Astrocyte (in vitro differentiated cells and primary cell): ENCODE data around the gene IGSF22. TPM values are rescaled to one million over a fixed set of nuclear protein-coding genes. Genes with fewer than 3 reads are reported as not detected.
A peak's percentile ranks its signal among the peaks of the same experiment; 100 is the strongest.
"Not testable (repeated sequence)": the region's sequence is repeated elsewhere in the genome, so short reads cannot be mapped to it uniquely, and the experiment has no call there.

Source experiments
- DNase-seq: peaks from one replicate; pipeline ENCODE4 v3.0.0-alpha.2; 2010; ENCODE audit warnings: low read depth
- FAIRE-seq: peaks from 2 replicates; lab custom pipeline; 2011; peaks lifted over from hg19 to GRCh38; lab: Jason Lieb, UNC
- H2AFZ ChIP-seq: 2 replicates; pipeline ENCODE4 v1.6.0; 2012; ENCODE audit warnings: low read depth, low read length, inconsistent platforms
- H3K27ac ChIP-seq: 2 replicates; pipeline ENCODE4 v1.5.1; 2011; ENCODE audit warnings: low read depth, low read length, inconsistent platforms
- H3K27me3 ChIP-seq: 2 replicates; pipeline ENCODE4 v1.6.0; 2011; ENCODE audit warnings: low read length, inconsistent platforms; ENCODE audit not compliant: insufficient read depth
- H3K36me3 ChIP-seq: 2 replicates; pipeline ENCODE4 v1.5.1; 2011; ENCODE audit warnings: low read length, inconsistent platforms; ENCODE audit not compliant: insufficient read depth
- H3K4me1 ChIP-seq: 2 replicates; pipeline ENCODE4 v1.5.1; 2011; ENCODE audit warnings: low read length, inconsistent platforms; ENCODE audit not compliant: insufficient read depth
- H3K4me2 ChIP-seq: 2 replicates; pipeline ENCODE4 v1.6.0; 2012; ENCODE audit warnings: low read length, inconsistent platforms
- H3K4me3 ChIP-seq: 2 replicates; pipeline ENCODE4 v1.5.1; 2011; ENCODE audit warnings: low read depth, mild to moderate bottlenecking, low read length, inconsistent platforms; ENCODE audit not compliant: insufficient read depth
- H3K79me2 ChIP-seq: 2 replicates; pipeline ENCODE4 v1.6.0; 2012; ENCODE audit warnings: mild to moderate bottlenecking, low read length, inconsistent platforms; ENCODE audit not compliant: insufficient read depth
- H3K9ac ChIP-seq: 2 replicates; pipeline ENCODE4 v1.6.0; 2012; ENCODE audit warnings: mild to moderate bottlenecking, low read length, inconsistent platforms
- H3K9me3 ChIP-seq: 2 replicates; pipeline ENCODE4 v1.5.1; 2012; ENCODE audit warnings: low read depth, mild to moderate bottlenecking, low read length, inconsistent platforms; ENCODE audit not compliant: insufficient read depth
- H4K20me1 ChIP-seq: 2 replicates; pipeline ENCODE4 v1.6.0; 2012; ENCODE audit warnings: low read length, inconsistent platforms; ENCODE audit not compliant: insufficient read depth
- H3K27ac Mint-ChIP-seq: one replicate; pipeline ENCODE4 v1.8.0; 2021; ENCODE audit warnings: mild to moderate bottlenecking, mixed read lengths; ENCODE audit not compliant: unreplicated experiment
- H3K27me3 Mint-ChIP-seq: one replicate; pipeline ENCODE4 v1.8.0; 2021; ENCODE audit warnings: low read depth, mixed read lengths; ENCODE audit not compliant: unreplicated experiment
- H3K36me3 Mint-ChIP-seq: one replicate; pipeline ENCODE4 v1.8.0; 2021; ENCODE audit warnings: low read depth, mixed read lengths; ENCODE audit not compliant: unreplicated experiment
- H3K4me1 Mint-ChIP-seq: one replicate; pipeline ENCODE4 v1.8.0; 2021; ENCODE audit warnings: low read depth, mixed read lengths; ENCODE audit not compliant: unreplicated experiment
- H3K4me3 Mint-ChIP-seq: one replicate; pipeline ENCODE4 v1.8.0; 2021; ENCODE audit warnings: mild to moderate bottlenecking, moderate library complexity, mixed read lengths; ENCODE audit not compliant: unreplicated experiment
- H3K9me3 Mint-ChIP-seq: one replicate; pipeline ENCODE4 v1.8.0; 2021; ENCODE audit warnings: mild to moderate bottlenecking, mixed read lengths; ENCODE audit not compliant: unreplicated experiment
- EZH2 ChIP-seq: IDR thresholded peaks from 2 replicates; pipeline ENCODE4 v1.6.1; 2012; ENCODE audit warnings: mild to moderate bottlenecking, low read length, inconsistent platforms; ENCODE audit not compliant: insufficient read depth
- total RNA-seq: library from RNA; stranded (reverse); gene quantifications from 2 replicates; pipeline ENCODE4 v1.2.1, GENCODE V29; 2021
- TF ChIP-seq, protein P1 (sequence below): IDR thresholded peaks from 2 replicates; pipeline ENCODE4 v1.5.1; 2011; ENCODE audit warnings: low read depth, mild to moderate bottlenecking, inconsistent platforms, low read length, moderate library complexity; ENCODE audit not compliant: insufficient read depth

IGSF22 gene
- total RNA-seq, 1 donor from 2014 or later, result 0.05 TPM

DNA sequence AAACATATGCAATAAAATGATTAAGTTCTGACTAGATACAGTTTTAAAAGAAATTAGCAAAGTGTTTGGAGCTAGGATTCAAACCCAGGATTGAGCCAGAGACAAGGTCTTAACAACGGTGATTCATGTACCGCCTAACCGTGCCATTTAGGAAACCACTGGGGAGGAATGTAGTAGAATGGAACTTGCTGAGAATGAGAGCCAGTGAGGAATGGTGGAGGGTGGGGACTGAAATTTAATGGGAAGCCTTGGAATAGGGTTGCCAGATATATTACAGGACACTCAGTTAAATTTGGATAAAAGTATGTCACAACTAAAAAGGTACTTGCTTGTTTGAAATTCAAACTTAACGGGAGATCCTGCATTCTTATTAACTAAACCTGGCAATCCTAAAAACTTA is 57.9 kb downstream of the IGSF22 start:
- H3K36me3 Mint-ChIP-seq, result no peaks in the 10 kb centered on the region
- Histone ChIP-seq H3K4me2 (no peak overlapping the region), H3K4me1 (no peaks in the 10 kb centered on the region), H3K27ac (no peak overlapping the region), H3K9me3 (no peaks in the 10 kb centered on the region), H3K4me3 (no peak overlapping the region), H2AFZ (no peak overlapping the region), H3K36me3 (no peaks in the 10 kb centered on the region), H4K20me1 (no peaks in the 10 kb centered on the region), H3K9ac (no peak overlapping the region), H3K79me2 (no peaks in the 10 kb centered on the region), H3K27me3 (peaks cover 2% of the 10 kb centered on the region)
- DNase-seq, result no peak
- H3K4me3 Mint-ChIP-seq, result no peak overlapping the region
- no peak for TF ChIP-seq EZH2
- TF ChIP-seq, protein P1, sequence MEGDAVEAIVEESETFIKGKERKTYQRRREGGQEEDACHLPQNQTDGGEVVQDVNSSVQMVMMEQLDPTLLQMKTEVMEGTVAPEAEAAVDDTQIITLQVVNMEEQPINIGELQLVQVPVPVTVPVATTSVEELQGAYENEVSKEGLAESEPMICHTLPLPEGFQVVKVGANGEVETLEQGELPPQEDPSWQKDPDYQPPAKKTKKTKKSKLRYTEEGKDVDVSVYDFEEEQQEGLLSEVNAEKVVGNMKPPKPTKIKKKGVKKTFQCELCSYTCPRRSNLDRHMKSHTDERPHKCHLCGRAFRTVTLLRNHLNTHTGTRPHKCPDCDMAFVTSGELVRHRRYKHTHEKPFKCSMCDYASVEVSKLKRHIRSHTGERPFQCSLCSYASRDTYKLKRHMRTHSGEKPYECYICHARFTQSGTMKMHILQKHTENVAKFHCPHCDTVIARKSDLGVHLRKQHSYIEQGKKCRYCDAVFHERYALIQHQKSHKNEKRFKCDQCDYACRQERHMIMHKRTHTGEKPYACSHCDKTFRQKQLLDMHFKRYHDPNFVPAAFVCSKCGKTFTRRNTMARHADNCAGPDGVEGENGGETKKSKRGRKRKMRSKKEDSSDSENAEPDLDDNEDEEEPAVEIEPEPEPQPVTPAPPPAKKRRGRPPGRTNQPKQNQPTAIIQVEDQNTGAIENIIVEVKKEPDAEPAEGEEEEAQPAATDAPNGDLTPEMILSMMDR, result no peak
- peaks cover 2% of the 10 kb centered on the region for H3K27me3 Mint-ChIP-seq
- no peaks in the 10 kb centered on the region for H3K9me3 Mint-ChIP-seq
- peak overlapping the region; percentile 69 for H3K27ac Mint-ChIP-seq
- H3K4me1 Mint-ChIP-seq, result peaks cover 19% of the 10 kb centered on the region
- FAIRE-seq, result no peak

GRCh38 chr11:18665353-18665872 is 60.6 kb downstream of the IGSF22 start:
- H3K9me3 ChIP-seq, H4K20me1 ChIP-seq, H3K27ac Mint-ChIP-seq, H3K27ac ChIP-seq, H3K36me3 Mint-ChIP-seq, FAIRE-seq, H3K79me2 ChIP-seq, H3K9ac ChIP-seq, H3K4me1 ChIP-seq, H3K4me3 Mint-ChIP-seq, H3K36me3 ChIP-seq, H3K4me2 ChIP-seq, H2AFZ ChIP-seq, DNase-seq, H3K9me3 Mint-ChIP-seq, H3K4me3 ChIP-seq, H3K27me3 ChIP-seq: not testable (repeated sequence)
- peaks cover 17% of the 10 kb centered on the region for H3K4me1 Mint-ChIP-seq
- peaks cover 21% of the 10 kb centered on the region for H3K27me3 Mint-ChIP-seq

DNA sequence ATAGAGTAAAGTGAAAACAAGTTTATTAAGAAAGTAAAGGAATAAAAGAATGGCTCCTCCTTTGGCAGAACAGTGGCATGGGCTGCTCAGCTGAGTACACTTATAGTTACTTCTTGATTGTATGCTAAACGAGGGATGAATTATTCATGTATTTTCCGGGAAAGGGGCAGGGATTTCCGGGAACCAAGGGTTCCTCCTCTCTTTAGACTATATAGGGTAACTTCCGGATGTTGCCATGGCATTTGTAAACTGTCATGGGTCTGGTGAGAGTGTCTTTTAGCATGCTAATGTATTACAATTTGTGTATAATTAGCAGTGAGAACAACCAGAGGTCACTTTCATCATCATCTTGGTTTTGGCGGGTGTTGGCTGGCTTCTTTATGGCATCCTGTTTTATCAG is 68.3 kb downstream of the IGSF22 start:
- Mint-ChIP-seq H3K4me1 (no peaks in the 10 kb centered on the region), H3K36me3 (no peaks in the 10 kb centered on the region), H3K9me3 (peaks cover 12% of the 10 kb centered on the region), H3K27ac (no peak overlapping the region), H3K27me3 (peaks cover 21% of the 10 kb centered on the region), H3K4me3 (no peak overlapping the region)
- FAIRE-seq, result no peak
- H3K9me3 ChIP-seq, result no peaks in the 10 kb centered on the region
- no peaks in the 10 kb centered on the region for H3K79me2 ChIP-seq
- H3K27me3 ChIP-seq, result no peaks in the 10 kb centered on the region
- no peaks in the 10 kb centered on the region for H3K36me3 ChIP-seq
- H4K20me1 ChIP-seq, result no peaks in the 10 kb centered on the region
- H3K4me2 ChIP-seq, result no peak overlapping the region
- TF ChIP-seq, protein P1, result no peak
- no peak for TF ChIP-seq EZH2
- DNase-seq, result no peak
- H3K4me3 ChIP-seq, result no peak overlapping the region
- H2AFZ ChIP-seq, result no peak overlapping the region
- no peak overlapping the region for H3K27ac ChIP-seq
- no peaks in the 10 kb centered on the region for H3K4me1 ChIP-seq
- no peak overlapping the region for H3K9ac ChIP-seq

Other genes starting within 250 kb of the IGSF22 start
- 53.1 and 58.5 TPM in 2 replicates for gene TSG101, start 199.2 kb downstream of the IGSF22 start, total RNA-seq
- 20.1 and 23.6 TPM in 2 replicates for gene UEVLD, start 137.5 kb downstream of the IGSF22 start, total RNA-seq
- gene MISFA, start 126.4 kb downstream of the IGSF22 start, total RNA-seq, result 2.7 and 2.9 TPM in 2 replicates
- gene SPTY2D1, start 91.8 kb downstream of the IGSF22 start, total RNA-seq, result 19.7 and 24.4 TPM in 2 replicates
- 4.0 and 5.3 TPM in 2 replicates for gene TMEM86A, start 27.4 kb downstream of the IGSF22 start, total RNA-seq
- gene PTPN5, start 65.6 kb upstream of the IGSF22 start, total RNA-seq, result 0.07 TPM in 1 of 2 replicates, not detected in the other
- gene MRGPRX1, start 213.2 kb upstream of the IGSF22 start, total RNA-seq, result not detected in 2 replicates